Fibroblast of skin of right biceps (primary cell): ENCODE data around the gene PNKP.

Experiments
- DNase-seq: peaks from one replicate; pipeline ENCODE4 v3.0.0-alpha.2; 2013

PNKP gene

DNA sequence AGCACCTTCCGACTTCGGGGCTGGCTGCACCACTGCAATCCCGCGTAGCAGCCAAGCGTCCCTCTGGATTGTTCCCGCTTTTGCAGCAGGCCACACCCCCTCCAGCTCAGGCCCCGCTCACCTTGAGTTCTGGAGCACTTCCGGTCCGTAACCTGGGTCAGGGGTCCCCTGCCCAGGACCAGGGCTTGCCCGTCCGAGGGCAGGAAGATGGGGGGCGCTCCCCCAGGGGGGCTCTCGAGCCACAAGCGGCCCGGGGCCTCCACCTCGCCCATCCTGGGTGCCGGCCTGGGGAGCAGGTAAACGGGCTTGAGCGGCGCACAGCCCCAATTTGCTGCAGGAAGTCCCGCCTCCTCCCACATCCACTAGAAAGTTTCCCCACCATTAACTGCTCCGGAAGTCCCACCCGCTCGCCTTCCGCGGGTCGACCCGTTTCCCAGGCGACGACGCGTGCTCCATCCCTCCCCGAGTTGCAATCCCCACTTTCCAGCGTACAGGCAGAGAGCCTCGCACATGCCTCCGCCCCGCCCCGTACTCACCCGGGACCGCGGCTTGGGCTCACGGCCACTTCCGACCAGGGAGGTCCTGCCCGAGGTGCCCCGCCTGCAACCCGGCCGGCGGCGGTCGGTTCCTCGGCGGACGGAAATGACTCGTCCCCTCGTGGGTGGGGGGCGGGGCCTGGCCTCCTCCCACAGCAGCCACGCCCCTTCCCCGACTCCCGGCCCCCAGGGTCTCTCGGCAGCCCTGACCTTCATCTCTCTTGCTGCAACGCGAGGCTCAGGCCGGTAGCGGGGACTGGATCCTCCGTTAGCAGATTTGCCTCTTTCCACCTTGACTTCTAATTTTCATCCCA lies at the start of gene PNKP:
TSS of gene PNKP (minus strand) at position 644 of the 850 bp plus-strand sequence. CDS start at position 272, 372 bp downstream.
- DNase-seq = peak; percentile 88

DNA sequence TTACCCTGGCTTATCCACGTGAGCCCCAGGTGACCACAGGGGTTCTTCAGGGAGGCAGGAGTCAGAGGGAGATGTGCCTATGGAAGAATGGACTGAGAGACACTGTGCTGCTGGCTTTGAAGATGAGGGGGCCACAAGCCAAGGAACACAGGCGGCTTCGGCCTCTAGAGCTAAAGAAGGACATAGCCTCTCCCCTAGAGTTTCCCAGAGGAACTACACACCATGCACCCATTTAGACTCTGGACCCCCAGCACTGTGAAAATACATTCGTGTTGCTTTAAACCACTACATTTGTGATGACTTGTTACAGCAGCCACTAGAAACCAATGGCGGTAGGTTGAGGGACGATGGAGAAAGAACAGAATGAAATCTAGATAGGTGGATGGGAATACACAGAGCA lies 47.9 kb upstream of the PNKP start:
- DNase-seq = no peak

DNA sequence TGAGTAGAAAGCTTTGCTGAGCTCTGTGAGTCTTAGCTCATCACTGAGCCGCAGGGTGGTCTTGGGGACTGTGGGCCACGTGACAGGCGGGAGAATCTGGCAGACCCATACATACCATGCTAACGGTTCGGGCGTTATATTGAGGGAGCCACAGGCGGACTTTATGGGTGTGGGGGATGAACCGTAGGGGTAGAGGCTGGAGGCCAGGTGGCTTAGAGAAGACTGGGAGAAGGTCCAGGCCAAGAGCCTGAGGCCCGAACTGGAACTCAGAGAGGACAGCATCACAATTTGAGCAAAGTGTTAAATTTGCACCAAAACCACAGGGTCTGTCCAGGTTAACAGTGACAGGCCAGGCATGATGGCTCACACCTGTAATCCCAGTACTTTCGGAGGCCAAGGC lies 46.3 kb upstream of the PNKP start:
- DNase-seq = no peak

DNA sequence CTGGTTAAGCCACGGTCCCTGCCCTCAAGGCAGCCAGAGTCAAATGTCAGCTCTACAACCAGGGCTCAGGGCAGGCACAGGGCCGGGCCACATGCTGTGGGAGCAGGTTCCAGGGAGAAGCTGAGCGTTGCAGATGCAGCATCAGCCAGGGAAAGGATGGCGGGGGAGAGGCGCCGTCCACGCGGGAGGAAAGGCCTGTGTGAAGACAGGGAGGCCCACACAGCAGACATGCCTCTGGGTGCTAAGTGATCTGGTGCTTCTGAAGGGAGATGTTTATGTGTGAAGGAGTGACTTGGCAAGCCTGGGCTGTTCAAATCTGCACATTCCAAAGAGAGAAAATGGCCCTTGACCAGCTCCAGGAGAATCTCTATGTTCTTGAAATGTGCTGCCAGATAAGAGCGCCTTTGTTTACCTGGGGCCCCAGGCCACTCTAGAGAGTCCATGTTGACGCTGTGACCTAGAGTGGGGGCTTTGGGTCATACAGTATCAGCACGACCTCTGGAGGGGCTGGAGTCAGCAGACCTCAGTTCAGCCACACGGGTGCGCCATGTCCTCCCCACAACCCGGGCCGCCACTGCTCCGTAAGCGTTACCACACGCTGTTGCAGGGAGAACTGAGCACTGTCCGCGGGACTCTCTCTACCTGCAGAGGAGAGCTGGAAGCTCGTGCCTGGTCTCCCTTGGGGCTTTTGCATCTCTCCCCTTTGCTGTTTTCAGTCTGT lies 45.7 kb upstream of the PNKP start:
- DNase-seq = no peak

DNA sequence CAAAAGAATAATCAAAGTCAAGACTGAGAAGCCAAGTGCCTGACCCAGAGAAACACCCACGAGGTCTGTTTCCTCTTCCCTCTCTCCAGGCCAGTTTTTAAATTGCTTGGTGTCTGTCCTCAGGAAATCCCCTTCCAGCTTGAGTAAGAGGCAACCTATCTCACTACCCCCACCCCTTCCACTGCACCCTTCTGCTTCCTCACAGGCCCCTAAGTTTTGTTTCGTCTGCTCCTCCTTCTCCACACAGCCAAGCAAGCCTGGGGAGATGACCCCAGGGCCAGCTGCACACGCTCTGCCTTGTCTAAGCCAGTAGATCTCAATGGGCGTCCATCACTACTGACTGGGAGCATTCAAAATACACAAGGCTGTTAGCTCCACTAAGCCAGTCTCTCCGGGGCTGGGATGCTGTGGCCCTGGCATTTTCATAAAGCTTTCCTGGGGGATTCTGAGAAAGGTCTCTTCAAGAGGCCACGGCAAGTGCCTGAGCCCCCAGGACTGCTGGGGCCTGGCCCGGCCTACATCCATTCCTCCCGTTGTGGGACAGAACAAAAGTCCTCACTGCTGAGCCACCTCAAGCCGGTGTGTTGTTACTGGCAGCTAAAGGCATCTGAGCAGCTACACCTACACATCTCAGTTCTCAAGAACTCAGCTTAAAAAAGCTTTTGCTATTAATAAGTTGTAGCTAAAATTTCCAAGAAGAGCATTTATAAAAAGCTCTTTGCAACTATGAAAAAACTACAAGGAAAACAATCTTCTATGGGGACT lies 44.2 kb upstream of the PNKP start:
- no peak for DNase-seq

DNA sequence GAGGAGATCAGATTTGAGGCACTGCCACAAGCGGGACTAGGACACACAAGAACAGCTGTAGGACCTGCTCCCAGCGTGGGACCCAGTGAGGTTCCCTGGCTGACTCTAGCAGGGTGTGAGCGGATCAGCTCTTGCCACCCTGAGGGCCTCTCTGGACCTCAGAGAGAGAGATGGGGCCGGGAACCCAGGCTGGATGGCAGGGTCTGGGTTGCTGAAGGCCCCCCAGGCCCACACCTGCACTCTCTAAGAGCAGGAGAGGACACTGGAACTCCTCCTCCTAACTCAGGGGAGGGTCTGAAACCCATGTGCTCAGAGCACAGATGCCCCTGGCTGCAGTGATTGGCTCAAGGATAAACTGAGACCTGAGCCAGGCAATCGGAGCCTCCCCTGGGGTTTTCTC lies 42.8 kb upstream of the PNKP start:
- no peak for DNase-seq

DNA sequence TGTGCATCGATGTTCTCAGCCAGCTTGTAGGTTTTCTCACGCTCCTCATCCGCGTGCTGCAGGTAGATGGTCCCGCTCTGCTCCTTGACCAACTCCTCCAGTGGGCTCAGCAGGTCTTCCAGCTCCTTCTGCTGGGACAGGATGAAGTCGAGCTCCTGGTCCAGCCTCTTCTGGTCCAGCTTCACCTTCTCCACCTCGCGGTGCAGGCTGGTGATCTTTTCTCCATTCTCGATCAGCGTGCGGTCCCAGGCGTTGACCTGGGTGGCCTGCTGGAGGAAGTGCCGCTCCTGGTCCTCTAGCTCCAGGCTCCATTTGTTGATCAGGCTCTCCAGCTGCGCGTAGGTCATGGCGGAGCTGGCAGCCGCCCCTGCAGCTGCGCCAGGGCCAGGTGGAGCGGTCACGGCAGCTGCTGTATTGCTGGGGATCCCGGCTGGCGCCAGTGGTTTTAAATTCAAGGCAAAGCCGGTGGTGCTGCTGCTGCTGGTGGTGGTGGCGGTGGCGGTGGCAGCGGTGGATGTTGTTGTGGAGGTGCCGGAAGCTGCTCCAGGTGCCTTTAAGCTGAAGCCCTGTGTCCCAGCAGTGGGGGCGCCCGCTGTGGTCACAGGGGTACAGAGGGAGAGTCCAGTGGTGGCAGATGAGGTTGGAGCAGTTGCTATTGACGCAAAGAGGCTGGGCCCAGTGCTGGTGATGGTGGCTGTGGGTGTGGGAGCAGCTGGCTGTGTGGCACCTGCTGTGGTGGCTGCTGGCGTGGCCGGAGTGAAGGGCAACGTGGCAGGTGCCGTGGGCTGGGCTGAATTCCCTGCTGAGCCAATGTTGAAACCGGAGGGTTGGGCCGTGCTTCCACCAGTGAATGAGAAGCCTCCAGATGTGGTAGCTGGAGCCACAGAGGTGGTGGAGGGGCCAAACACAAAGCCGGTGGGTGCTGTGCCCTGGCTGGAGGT lies 41.4 kb upstream of the PNKP start:
- DNase-seq = no peak

DNA sequence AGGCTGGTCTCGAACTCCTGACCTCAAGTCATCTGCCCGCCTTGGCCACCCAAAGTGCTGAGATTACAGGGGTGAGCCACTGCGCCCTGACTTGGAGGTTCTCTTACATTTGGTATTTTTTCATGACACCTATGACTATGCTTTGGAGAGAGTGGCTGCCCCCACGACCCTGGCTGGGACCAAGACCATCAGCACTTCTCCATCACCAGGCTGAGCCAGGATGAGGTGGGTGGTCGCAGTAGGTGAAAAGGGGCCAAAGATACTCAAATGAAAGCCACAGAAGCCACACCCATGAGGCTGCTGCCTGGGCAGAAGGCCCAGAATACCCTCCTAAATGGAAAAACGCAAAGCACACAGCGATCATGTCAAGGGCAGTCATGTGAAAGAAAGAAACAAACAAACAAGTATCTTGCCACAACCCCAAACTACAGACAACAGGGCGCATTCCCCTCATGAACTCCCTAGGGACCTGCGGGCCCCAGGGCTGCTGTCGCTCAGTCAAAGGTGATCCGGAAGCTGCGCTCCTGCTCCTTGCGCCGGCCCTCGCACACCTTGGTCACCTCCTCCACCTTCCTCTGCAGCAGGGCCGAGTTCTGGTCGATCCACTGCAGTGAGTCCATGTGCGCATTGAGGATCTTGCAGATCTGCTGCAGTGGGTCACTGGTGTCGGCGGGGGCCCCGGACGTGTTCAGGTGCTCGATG lies 40.5 kb upstream of the PNKP start:
- DNase-seq = no peak

DNA sequence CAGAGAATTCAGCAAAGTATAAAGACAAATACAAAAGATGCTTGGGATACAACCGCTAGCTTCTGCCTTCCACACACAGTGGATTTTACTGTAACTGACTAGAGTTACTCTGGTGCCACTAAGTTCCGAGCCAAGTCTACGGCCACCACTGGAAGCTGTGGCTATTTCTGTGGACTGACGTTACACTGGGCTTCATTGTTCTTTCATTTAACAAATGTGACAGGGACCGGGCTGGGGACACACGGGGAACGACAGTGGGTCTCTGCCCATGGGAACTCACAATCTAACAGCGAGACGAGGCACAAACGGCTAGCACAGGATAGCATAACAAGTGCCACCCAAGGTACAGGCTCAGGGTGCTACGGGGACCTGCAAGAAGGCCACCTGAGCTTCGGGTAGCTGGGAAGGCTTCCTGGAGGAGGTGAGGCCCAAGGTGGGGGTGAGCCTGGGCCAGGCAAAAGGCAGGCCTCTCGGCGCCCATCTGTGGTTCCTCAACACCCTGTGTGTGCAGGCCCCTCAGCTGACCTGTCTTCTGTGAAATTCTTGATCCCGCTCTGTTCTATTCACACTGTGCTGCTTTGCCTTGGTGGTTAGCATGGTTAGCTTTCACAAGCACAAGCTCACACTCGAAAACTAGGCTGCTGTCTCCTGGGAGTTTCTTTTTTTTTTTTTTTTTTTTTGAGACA lies 39.6 kb upstream of the PNKP start:
- no peak for DNase-seq

DNA sequence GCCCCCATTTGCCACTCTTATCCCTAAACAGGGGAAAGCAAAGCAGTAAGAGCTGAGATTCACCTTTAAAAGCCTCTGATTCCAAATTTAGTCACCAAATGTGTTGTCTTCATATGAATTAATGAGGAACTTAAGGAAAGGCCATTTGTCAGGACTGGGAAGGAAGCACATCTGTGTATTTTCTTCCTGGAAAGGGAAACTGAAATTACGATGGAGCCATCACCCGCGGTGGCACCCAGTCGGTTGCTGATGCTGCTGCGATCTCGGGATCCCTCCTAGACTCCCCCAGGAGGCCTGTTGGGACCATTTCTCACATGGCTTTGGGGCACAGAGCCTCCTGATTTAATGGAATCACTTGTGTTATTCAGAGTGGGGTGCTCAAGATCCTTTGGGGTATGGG lies 36.8 kb upstream of the PNKP start:
- DNase-seq = no peak

DNA sequence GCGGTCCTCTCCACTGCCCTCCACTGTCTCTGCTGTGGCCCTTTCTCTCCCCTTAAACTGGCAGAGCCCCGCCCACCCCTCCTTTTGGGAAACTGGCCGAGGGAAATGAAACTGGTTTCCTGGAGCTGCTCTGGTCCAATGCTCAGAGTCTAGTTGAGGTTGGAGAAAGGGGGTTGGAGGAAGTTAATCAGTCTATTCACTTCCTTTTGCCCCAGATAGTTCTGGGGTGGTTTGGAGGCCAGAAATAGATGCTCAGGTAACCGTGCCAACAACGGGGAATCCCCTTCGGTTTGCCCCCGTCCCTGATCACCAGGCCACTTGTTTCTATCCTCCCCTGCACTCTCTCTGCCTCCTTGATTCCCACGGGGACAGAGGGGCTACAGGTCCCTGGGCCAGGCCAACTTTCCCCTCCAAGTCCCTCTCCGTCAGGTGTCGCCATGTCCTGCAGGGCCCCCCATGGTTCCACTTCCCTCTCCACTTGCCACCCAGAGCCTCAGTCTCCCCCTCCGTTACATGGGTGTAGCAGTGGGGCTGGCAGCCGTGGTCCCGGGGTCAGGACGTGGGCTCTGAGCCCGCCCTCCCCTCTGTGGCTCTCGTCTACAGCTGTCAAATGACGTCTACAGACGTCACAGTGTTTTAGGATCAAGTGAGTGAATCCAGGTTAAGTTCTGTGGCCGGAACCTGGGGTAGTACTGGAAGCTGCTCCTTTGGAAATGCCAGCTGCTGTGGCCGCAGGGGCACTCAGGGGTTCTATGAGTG lies 29.7 kb upstream of the PNKP start, which contains the start of gene IL4I1:
TSS of gene IL4I1 (minus strand) at position 25 of the 759 bp plus-strand sequence. CDS start 727 bp downstream, outside the sequence.
- peak; percentile 11 for DNase-seq

DNA sequence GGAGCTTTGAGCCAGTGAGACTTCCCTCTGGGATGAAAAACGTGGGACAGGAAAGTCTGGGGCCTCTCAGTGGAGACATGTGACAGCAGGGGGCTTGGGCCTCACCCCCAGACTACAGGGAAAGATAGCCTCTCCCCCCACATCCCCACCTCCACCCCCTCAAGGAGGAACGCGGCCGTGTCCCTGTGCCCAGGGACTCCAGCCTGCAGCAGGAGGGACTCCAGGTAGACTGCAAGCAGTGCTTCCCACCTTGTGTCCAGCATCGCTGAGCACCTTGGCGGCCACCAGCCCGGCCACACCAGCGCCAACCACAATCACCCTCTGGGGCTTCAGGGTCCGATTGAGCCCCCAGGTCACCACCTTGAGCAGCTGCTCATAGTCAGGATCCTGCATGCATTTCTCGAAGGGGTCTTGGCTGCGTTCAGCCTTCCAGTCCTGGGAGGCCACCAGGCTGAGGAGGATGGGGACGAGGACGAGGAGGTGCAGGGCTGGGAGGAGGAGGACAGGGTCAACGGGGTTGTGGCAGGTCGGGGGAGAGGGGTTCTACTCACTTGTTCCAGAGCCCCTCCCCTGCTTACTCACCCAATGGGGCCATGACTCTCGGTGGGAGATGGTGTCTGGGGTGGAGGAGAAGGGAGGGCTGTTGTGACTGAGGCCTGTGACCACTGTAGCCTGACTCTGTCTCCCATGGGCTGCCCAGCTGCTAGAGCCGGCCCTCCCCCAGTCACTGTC lies 28.4 kb upstream of the PNKP start:
- DNase-seq = no peak

DNA sequence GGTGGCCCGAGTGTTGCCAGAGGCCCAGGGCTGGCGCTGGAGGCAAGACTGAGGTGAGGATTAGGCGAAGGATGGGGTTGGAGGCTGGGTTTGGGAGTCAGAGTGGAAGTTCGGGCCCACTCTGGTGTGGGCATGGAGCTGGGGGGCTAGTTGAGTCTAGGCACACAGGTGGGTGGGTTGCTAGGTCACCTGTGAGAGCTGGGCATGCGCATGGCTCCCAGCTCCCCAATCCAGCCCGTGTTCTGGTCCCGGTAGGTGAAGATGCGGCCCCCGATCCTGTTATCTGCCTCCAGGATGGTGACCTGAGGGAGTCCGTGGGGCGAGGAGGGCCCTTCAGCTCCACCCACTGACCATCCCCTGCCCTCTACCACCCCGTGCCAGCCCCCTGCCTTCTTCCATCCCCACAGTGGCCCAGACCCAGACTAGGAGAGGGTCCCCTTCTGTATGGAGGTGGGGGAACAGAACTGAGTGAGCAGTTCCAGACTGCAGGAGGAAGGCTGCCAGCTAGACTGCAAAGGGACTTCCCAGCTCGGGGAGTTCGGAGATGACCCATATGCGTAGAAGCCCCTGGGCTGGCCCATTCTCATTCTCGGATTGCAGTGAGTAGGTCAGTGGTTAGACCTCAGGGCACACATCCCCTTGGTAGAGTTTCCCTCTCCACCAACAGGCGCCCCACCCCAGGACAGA lies 27.6 kb upstream of the PNKP start:
- DNase-seq = no peak

DNA sequence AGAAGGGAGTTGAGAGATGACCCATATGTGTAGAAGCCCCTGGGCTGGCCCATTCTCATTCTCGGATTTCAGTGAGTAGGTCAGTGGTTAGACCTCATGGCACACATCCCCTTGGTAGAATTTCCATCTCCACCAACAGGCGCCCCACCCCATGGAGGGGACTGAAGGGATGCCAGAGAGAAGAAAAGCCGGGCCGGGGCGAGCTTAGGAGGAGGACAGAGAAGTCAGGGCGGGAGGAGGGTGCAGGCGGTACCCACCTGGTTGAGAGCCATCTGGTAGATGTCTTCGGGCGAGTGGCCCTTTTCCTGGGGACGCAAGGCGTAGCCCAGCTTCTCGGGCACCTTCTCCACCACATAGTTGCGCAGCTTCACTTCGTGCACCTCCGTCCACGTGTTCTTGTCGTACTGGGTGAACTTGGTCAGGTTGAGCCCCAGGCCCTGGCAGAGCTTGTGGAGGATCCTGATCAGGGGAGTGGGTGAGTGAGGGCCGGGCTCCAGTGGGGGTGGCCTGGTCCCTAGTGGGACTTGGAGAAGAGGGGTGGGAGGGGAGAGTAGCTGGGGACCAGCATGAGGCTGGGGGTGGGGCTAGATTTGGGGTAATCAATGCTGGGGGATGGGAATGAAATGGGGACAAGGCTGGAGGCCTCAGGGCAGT lies 26.8 kb upstream of the PNKP start:
- no peak for DNase-seq

DNA sequence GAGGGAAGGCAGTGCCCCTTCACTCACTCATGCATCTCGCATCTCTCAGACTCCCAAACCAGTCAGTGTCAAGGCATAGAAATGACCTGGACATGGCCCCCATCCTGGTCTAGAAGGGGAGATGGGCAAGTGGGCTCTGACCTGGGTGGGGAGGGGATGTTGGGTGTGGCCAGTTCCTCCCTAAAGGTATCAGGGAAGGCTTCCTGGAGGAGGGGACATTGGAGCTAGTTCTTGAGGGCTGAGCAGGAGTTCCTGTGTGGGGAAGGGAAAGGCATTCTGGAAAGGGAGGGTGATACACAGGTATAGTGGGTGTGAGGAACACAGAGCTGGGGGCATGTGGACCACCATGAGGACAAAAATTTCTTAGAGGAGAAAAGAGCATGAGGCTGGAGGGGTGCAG lies 25.3 kb upstream of the PNKP start:
- DNase-seq = no peak

DNA sequence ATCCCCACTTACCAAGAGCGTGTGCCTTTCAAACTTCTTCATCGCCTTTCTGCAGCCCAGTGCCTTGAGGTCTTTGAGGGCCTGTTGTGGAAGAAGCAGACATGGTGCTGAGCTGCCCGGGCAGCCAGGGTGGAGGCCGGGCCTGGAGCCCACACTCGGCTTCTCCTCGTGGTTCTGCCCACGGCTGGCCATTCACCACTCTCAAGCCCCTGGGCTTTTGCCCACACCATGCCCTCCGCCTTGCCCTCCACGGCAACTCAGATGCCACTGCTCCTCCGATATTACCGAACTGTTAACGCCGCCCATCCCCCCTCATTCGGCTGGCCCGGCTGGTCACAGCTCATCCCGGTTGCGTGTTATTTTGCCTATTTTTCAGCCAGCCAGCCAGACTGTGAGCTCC lies 24.0 kb upstream of the PNKP start:
- DNase-seq = no peak

DNA sequence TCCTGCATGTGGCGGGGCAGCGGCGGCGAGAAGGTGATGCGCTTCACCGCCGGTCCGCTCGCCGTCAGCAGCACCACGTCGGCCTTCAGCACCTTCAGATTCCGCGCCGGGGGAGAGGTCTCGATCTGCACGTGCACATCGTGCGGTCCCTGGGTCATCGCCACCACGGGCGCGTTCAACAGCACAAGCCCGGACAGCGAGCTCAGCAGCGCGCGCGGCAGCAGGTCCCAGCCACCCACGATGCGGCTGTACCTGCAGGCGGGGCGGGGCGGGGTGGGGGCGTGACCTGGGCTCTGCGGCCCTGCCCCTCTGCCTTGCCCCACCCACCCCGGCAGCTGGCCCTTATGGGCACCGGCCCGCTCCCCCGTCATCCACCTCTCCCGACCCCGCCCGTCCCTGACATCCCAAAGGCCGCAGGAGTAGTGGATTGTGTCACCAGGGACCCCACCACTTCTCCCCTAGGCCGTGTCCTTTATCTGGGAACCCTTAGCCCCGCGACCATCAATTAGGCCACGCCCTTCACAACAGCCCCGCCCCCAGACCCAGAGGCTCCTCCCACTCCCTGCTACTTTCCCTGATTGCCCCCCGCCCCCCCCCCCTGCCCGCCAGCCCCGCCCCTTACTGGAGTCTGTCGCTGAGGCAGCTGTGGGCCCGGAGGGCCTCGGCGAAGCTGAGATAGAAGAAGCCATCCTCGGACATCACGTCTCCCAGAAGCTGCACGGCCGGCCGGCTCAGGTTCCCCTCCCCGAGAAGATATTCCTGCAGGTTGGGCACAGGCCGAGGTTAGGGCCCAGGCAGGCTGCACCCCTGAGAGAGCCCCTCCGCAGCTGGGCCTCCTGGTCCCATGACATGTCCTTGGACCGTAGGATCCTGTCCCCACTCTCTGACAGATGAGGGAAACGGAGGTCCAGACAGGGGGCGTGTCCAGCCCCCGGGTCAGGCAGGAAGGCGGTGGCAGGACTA lies 23.3 kb upstream of the PNKP start:
- DNase-seq = no peak
